ENCODE measurements around the gene ZNF215.

The ZNF215 gene

GRCh38 chr11:6919698-6920097, 6.5 kb upstream of the ZNF215 start:
- DNase-seq (ENCODE audit: extremely low spot score) = no peak
- ChIA-PET POLR2A (no interaction called here), CTCF (interaction anchor here (1.1 kb wide), 1 partner anchor 182 kb away, joined by 3 read pairs; no protein-coding TSS in a partner anchor)
- TF ChIP-seq, protein P1, sequence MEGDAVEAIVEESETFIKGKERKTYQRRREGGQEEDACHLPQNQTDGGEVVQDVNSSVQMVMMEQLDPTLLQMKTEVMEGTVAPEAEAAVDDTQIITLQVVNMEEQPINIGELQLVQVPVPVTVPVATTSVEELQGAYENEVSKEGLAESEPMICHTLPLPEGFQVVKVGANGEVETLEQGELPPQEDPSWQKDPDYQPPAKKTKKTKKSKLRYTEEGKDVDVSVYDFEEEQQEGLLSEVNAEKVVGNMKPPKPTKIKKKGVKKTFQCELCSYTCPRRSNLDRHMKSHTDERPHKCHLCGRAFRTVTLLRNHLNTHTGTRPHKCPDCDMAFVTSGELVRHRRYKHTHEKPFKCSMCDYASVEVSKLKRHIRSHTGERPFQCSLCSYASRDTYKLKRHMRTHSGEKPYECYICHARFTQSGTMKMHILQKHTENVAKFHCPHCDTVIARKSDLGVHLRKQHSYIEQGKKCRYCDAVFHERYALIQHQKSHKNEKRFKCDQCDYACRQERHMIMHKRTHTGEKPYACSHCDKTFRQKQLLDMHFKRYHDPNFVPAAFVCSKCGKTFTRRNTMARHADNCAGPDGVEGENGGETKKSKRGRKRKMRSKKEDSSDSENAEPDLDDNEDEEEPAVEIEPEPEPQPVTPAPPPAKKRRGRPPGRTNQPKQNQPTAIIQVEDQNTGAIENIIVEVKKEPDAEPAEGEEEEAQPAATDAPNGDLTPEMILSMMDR (IDR thresholded peaks at IDR 0.05; ENCODE audit: control extremely low read depth, extremely low read depth, low read depth, missing control alignments) = no peak

- ChIA-PET CTCF (interaction anchor here (1.9 kb wide), 1 partner anchor 10 kb away, joined by 4 read pairs; no protein-coding TSS in a partner anchor), POLR2A (no interaction called here)
- TF ChIP-seq, protein P1 (IDR thresholded peaks at IDR 0.05; ENCODE audit: control extremely low read depth, extremely low read depth, low read depth, missing control alignments) = no peak
- DNase-seq (ENCODE audit: extremely low spot score) = no peak
Observed at GRCh38 chr11:6920702-6921101, 5.5 kb upstream of the ZNF215 start, which contains the start of gene OR2D3. Gene OR2D3, plus strand, starts transcription at chr11:6921002. Its CDS starts 0 bp downstream, at chr11:6921002.

DNA sequence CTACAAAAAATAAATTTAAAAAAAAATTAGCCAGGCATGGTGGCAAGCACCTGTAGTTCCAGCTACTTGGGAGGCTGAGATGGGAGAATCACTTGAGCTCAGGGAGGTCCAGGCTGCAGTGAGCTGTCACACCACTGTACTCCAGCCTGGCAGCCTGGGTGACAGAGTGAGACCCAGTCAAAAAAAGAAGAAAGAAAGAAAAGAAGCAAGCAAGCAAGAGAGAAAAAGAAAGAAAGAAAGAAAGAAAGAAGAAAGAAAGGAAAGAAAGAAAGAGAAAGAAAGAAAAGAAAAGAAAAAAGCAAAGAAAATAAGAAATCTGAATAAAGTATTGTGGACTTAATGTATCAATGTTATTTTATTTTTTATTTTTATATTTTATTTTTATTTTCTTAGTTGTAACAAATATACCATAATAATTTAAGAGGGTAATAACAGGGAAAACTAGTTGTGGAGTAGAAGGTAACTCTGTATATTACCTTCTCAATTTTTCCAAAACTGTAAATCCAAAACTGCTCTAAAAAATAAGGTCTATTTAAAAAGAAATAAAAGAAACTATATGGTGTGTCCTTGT, 1.1 kb upstream of the ZNF215 start:
- no peak for DNase-seq (ENCODE audit: extremely low spot score)
- ChIA-PET CTCF (interaction anchor here (2.5 kb wide), 1 partner anchor 170 kb away, joined by 7 read pairs; no protein-coding TSS in a partner anchor), POLR2A (no interaction called here)
- TF ChIP-seq, protein P1 (IDR thresholded peaks at IDR 0.05; ENCODE audit: control extremely low read depth, extremely low read depth, low read depth, missing control alignments) = no peak

DNA sequence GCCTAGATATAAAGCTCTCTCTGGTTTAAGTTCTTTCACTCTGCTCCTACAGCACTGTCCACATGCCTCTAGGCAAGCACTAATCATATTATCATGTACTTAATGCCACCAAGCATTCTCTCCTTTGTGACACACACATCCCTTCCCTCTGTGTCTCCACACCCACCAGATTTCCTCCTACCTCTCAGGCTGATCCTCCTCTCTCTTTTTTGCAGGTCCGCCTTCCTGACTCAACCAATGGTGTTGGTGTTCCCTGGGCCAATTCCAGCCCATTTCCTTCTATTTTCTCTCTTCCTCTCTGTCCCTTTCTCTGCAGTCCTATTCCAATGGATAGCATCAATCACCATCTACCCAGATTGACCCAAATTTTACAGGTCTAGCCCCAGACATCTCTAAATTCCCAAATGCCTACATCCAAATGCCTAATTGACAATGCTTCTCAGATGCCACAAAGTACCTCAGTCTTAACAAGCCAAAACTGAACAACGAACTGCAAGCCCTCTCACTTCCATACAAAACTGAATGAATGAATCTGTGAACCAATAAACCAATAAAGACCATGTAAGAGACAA, 504 bp upstream of the ZNF215 start:
- POLR2A ChIA-PET = no interaction called here
- DNase-seq (ENCODE audit: extremely low spot score) = no peak
- CTCF ChIA-PET = interaction anchor here (1.2 to 2.5 kb wide), 3 partner anchors 26 to 171 kb away, joined by 3 to 7 read pairs (median 3); no protein-coding TSS in a partner anchor
- TF ChIP-seq, protein P1 (IDR thresholded peaks at IDR 0.05; ENCODE audit: control extremely low read depth, extremely low read depth, low read depth, missing control alignments) = no peak

GRCh38 chr11:6927030-6927617, 898 bp downstream of the ZNF215 start:
- POLR2A ChIA-PET = no interaction called here
- TF ChIP-seq, protein P1 (IDR thresholded peaks at IDR 0.05; ENCODE audit: control extremely low read depth, extremely low read depth, low read depth, missing control alignments) = no peak
- DNase-seq (ENCODE audit: extremely low spot score) = peak; percentile 43
- CTCF ChIA-PET = interaction anchor here (1.1 to 2.5 kb wide), 4 partner anchors 27 to 172 kb away, joined by 3 to 7 read pairs (median 3); no protein-coding TSS in a partner anchor

DNA sequence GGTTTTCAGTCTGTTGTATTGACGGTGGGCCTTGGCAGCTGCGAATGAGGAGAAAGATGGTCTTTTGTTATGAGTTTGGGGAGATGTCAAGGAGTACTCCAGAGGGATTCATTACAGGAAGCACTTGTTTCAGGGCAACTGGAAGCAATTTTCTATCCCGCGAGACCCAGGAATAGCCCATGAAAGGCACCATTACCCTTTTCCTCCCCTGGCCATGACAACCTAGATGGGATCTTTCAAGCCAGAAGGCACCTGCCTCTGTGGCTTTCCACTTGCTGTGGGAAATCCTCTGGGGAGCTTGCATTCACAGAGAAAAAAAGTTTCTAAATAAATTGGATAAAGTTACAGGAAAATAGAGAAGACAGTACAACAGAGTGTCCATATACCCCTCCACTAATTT, 2.7 kb downstream of the ZNF215 start:
- ChIA-PET CTCF (no interaction called here), POLR2A (interaction anchor here (0.7 kb wide), 1 partner anchor 434 kb away, joined by 3 read pairs; no protein-coding TSS in a partner anchor)
- DNase-seq (ENCODE audit: extremely low spot score) = no peak
- TF ChIP-seq, protein P1 (IDR thresholded peaks at IDR 0.05; ENCODE audit: control extremely low read depth, extremely low read depth, low read depth, missing control alignments) = no peak
